ENCODE measurements around the gene RNF11.
A peak's percentile ranks its signal among the peaks of the same experiment; 100 is the strongest.

Gene RNF11

DNA sequence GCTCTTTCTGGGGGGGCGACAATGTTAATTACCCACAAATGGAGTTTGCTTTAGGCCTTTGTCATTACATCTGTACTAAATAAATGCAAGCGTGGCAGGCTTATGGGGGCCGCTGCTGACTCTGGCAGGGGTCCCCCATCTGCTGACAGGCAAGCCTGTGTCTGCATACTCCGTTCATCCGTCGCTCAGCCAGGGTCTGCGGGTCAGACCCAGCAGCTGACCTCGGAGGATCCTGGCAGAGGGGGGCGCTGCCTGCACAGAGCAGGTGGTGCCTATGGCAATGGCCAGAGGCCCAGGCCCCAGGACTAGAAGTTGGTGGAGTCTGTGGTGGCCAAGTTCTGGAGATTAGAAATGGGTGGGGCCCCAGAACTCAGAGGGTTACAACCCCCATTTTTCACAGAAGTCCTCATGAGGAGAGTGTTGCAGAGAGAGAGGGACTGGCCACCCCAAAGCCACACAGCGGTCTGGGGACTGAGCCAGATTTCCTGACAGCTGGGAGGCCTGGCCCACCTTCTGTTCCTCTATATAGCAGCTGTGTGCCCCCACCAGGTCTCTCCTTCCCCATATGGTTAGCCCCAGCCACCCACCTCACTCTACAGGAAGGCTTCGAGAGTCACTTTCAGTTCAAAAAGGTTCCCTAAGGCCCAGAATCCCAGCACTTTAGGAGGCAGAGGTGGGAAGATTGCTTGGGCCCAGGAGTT lies 63.3 kb downstream of the RNF11 start:
- no peak for DNase-seq

DNA sequence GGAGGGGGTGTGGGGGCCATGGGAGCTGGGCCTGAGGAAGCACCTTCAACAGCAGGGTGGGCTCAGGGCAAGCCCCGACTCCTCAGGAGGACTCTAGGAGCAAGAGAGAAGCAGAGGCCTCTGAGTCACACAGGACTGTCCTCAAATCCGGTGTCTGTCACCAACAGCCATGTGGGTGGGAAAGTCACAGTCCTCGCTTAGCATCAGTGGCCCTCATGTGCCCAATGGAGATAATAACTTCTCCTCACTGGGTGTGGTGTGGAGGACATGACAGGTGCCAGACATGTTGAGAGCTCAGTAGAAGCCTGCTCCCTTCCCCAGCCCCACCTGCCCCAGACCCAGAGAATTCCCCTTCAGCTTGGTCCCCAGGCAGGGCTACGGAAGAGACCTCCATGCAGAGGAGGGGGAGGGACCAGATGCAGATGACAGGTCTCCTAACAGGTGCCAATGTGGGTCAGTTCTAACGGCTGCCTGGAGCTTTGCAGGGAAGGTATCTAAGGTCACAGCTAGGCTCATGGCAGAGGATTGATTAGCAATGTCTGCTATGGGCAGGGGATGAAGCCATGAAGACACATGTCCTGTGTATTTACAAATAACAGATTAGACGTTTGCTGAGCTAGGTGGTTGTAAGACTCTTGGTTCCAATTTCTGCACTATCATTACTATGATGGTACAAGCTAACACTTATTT lies 64.1 kb downstream of the RNF11 start:
- DNase-seq: no peak

DNA sequence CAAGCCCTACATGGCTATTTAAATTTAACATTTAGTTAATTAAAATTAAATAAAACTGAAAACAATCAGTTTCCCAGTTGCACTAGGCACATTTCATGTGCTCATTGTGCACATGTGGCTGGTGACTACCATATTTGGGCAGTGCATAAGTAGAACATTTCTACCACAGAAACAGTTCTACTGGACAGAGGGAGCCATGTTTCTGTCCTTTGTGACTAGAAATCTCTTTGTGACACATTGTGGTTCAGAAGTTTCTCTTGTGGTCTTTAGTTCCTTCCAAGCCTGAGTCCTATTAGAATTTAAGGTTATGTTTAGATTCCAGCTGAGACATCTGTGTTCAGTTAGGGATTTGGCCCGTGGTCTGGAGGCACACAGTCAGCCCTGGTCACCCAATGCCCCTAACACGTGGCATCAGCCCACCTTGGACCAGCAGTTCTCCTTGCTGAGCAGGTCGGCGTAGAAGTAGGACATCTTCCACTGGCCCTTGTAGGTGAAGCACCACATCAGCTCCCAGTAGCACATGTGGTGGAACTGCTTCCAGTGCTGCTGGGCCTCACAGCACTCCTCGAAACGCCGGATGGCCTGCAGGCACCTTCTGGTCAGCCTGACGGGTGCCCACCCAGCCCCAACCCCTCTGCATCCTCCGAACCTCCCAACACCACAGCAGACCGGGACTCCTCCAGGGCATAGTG lies 65.2 kb downstream of the RNF11 start:
- no peak for DNase-seq

DNA sequence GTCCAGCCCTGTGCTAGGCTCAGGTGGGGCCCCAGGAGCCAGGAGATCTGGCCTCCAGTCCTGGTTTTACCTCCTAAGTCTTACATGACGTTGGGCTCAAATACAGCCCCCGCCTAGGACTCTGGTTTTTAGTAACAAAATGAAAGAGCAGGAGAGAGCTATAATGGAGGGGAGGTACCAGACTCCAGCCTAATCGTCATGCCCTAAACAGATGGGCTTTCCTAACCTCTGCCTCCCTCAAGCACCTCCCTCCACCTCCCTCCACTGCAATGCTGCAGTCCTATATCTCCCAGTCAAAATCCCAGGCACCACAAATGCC lies 65.7 kb downstream of the RNF11 start:
- DNase-seq: no peak

DNA sequence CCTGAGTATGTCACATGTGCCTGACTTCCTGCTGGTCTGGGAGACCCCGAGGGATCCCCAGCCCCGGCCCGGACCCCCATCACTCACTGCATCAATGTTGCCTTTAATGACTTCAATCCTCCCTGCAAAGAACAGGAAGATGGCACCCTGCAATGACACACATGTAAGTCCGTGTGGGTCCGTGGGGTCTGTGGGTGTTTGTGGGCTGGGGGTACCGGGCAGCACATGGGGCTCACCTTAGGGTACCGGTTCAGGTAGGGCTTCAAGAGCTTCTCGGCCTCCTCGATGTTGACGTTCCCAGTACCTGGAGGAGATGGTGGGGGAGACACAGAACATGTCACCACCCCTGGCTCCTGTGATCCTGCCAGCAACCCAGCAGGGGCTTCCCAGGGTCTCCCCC lies 66.2 kb downstream of the RNF11 start:
- DNase-seq: no peak

DNA sequence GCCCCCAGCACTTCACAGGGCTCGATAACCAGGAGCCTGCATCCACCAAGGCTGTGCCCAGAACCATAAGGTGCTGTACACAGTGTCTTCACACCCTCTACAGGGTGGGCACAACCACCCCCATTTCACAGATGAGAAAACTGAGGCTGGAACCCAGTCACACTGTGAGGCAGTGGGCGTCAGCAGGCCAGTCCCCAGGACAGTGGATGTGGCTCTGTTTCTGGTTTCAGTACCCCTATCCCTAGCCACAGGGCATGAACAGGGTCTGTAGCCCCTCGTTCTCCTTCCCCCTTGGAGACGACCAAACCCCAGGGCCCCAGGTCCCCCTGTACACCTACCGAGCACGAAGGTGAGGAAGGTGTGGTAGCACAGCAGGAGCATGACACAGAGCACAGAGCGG lies 66.7 kb downstream of the RNF11 start:
- DNase-seq: no peak

DNA sequence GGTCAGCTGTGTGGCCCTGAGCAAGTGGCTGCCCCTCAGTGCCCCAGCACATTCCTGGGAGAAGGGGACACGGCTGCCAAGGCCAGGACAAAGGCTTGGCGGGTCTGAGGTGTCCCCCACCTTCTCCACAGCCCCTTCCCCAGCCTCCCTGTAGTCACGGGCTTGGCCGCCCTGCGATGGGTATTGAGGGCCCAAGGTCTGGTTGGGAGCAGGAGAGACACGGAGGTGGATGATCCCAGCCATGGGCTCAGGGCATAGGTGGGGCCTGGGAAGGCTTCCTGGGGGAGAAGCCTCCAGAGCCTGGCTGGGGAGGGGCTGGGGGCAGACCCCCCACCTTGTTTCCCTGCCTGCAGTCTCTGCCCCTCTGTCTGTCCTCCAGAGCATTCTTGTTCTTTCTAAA lies 67.2 kb downstream of the RNF11 start:
- DNase-seq: no peak

DNA sequence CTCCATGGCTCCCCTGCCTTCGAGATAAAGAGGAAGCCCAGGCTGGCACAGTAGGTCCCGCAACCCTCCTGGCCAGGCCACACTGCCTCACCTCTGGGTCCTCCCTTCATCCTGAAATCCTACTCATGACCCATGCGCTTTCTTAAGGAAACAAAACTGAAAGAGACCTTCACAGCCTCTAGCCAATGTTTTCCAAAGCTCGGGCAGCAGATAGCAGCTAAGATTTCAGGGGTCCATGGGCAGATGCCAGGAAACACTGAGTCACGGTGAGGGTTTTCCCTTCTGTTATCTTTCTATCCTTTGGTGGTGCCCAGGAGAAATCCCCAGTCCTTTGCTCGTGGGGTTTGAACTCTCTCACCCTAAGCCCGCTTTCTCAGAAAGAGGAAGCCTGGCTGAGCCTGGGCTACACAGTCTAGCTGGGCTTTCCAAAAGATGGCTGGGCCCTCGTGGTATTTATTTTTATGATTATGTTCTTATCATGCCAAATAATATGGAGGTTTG lies 67.7 kb downstream of the RNF11 start:
- DNase-seq: peak; percentile 15

DNA sequence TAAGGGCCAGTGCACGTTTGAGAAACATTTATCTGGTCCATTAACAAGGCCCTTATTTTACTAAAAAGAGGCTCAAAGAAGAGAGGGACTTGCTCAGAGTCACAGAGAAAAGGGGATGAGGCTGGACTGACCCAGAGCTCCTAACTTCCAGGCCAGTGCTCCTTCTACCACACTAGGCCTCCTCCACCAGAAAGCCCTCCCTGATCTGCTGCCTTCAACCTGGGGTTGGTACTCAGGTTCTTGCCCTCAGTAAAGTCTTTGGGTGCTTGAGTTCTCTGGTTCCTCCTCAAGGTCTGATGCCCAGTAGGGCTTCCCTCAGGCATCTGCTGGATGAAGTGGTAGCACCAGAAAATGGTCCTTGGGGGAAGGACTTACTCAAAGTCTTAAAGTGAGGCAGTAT lies 68.3 kb downstream of the RNF11 start:
- no peak for DNase-seq

DNA sequence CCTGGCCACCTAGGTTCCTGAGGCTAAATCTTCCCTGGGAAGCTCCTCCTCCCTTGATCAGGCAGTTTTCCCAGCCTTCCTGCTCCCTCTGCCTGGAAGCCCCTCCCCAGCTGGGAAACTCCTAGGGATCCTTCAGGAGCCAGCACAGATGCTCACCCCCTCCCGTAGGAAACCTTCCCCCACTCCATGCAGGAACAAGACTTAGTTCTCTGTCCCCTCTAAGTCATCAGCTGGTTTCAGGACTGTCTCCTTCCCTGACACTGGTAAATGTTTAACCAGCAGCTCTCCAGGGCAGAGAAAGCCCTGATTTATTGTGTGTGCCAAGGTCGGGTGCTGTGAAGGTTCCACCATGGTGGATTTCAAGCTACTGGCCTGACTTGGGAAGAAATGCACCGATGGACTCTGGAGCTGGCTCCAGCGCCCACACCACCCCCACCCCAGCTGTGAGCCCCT lies 69.3 kb downstream of the RNF11 start:
- no peak for DNase-seq

DNA sequence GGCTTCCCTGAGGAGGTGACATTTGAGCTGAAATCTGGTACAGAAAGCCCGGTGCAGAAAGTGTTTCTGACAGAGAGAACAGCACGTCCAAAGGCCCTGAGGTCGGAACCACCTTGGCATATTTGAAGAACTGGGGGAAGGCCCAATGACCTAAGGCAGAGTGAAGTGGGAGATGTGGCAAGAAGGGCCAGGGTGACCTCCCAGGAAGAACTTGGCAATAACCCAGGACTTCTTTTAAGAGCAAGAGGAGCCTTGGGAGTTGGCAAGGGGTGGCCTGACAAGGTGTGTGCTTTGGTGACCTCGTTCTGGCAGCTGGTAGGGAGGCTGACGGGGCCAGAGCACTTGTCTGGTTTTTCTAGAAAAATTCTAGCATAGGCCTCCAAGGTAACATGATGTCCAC lies 70.9 kb downstream of the RNF11 start:
- DNase-seq: no peak

DNA sequence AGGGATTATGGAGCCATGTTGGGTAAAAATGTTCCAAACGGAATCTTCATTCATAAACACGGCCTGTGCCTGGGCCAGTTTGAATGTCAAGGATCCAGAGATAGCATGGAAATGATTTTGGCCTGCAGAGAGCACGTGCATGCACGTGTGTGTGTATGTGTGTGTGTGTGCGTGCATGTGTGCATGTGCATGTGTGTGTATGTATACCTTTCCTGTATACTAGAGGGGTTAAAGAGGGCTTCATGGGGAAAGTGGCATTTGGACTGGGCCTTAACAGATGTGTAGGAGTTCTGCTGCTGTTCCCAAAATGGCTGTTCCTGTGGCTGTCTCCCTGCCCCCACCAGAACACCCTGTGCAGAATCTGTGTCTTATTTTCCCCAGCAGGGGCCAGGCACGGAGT lies 72.6 kb downstream of the RNF11 start:
- no peak for DNase-seq

DNA sequence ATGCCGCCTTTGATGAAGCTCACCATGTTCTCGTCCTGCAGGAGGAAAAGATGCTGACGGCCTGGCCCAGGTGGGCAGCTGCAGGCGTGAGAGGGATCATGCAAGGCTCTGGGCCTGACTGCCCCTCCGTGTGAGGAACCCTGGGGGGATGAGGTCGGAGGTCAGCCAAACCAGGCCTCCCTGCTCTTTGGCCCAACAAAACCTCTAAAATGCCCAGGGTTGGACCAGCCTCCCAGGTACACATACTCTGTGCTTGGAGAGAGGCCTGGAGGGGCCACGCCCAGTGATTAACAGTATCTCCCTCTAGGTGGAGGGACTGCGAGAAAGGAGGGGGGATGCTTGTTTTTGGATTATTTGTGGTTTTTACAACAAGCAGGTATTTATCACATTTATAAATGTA lies 73.2 kb downstream of the RNF11 start:
- DNase-seq: no peak

DNA sequence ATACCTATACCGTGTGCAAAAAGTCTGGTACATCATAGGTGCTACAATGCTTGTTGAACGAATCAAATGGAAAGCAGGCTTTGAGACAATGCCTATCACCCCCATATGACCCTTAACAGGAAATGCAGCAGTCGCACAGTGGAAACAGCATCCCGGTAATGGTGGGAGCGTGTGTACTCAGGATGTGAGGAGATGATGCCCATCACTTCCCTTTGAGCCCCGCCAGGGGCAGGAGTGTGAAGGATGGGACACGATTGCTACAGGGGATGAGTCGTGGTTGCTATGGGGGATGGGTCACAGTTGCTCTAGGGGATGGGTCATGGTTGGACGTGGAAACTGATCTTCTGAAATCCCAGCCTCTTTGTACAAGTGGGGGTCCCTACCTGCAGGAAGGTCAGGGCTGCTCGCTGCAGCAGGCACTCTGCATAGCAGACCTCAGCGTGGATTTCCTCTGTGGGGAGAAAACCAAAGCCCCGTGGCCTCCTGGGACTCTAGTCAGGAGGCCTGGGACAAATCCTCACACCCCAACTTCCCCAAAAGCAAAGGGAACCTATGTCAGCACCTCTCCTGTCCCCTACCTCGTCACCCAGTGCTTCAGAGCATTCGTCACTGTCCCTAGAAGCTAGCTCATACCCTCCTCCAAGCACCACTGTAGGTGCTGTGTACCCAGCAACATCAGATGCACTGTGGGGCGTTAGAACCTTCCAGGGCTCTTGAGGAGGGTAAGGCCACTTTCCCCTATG lies 75.0 kb downstream of the RNF11 start:
- DNase-seq: peak; percentile 55

DNA sequence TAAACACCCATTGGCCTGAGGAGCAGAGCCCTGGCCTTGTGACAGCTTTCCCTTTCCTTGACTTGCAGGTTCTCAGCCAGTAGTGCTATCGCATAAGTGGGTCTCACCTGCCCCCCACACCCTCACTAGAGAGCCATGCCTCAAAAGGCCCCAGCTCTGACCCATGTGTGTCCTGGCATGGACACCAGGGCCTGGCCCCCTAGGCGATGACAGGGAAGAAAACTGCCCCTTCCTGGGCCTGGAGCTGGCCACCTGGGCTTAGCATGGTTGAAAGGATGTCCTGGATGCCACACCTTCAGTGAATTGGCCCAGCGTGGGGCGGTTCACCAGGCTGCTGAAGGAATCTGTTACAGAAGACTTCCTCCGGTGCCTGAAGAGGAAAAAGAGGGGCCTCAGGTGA lies 75.8 kb downstream of the RNF11 start:
- DNase-seq: no peak

DNA sequence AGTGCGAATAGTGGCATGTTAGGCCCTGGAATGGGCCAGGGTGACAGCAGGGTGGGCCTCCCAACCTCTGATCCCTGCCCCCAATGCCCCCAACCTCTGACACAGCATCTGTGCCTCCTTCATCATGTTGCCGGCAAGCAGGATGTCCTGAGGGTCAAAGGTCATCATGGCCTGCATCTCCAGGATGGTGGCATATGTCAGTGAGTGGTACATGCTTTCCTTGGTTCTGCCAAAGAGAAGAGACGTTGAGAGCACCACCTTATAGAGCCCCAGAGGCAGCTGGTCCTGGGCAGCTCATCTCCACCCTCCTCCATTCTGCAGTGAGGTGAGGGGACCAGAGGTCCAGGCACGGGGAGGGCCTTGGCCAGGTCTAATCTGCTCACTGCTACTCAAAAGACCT lies 76.6 kb downstream of the RNF11 start:
- no peak for DNase-seq

DNA sequence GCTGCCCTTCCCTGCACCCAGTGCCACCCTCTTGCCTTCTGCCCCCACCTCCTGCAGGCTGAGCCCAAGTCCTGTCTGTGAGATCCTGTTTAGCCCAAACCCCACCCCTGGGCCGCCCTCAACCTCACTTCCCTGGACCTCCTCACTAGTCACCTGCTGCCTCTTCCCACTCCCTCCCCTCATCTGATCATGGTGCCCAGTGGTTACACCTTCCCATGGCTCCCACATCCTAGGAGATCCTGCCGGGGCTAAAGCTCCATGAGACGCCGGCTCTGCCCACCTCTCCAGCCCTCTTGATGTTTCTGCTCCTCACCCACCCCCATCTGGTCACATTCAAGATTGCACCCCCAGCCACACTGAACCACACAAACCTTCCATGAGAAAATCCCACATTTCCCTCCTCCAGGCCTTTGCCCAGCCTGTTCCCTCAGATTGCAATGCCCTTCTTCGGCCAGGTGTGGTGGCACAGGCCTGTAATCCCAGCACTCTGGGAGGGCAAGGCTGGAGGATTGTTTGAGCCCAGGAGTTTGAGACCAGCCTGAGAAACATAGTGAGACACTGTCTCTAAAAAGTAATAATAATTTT lies 77.3 kb downstream of the RNF11 start:
- DNase-seq: no peak

DNA sequence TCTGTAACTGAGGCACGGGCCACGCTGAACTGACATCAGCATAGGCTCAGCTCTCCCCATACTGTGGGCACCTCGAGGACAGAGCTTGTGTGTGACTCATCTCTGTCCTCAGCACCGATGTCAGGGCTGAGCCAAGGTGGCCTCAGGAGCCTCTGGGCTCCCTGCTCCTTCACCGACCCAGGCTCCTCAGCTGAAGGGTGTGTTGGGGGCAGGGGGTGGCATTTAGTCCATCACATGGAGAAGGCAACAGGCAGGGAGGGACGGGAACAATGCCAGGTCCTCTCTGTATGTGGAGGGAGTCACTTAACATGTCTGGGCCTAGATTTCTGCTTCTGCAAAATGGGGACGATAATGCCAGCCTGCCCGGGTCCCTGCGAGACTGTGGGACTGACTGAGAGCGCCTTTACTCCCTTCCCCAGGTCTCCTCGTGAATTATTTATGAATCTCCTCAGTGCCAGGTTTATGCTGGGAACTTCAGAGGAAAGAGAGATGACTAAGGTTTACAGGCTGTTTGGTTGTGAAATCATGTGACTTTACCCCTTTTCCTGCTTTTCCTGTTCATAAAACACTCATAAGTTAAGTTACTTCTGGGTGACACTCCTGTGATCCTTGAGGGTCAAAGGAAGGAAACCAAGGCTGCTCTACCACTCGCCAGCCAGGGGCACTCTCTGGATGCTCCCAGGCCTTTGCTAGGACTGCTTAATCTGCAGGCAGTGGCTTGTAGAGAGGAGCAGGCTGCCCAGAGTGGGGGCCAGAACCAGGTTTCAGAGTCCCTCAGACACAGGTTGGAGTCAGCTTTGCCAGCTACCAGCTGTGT lies 78.1 kb downstream of the RNF11 start:
- DNase-seq: peak; percentile 73

DNA sequence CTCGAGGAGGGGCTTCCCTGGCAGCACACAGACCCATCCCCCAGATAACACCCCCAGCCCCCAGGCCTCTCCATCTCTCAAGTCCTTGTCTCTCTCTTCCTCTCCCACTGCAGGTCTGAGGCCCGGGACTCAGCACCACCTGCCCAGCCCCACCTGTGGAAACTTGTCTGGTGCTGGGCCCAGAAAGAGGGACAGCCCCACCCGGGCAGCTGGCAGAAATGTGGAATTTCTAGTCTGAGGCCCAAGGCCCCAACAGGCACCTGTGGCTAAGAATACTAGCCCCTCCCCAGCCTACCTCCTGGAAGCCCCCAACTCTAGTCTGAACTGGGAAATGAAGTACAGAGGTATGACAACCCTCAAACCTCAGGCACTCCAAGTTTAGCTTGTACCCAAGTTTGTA lies 78.9 kb downstream of the RNF11 start:
- DNase-seq: no peak

DNA sequence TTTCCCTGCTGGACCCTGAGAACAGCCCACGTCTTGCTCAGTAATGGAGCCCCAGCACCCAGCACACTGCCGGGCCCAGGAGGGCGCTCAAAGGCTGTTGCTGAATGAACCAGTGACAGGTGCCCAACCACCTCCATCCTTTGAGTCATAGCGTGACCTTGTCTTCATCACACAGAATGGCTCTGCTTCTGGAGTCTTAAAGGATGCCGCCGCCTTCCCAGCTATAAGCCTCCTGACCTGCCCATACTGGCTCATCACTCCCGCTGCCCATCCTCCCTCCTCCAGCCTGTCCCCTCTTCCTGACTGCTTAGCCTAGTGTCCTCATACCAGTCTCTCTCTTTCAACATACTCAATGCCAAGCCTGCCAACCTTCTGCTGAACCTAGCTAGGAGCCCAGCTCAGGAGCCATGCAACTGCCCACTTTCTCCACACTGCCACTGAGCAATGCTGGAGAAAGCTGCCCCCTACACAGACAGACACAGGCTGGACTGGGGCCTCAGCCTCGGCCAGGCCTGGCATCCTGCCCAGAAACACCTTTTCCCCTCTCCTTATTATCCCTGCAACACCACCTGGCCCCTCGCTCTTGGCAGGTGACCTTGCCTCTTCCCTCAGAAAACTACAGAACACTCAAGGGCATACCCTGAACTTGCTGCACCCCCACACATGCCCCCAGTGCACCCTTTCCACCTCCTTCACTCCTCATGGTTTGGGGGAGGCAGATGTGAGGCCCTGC lies 80.2 kb downstream of the RNF11 start:
- no peak for DNase-seq

DNA sequence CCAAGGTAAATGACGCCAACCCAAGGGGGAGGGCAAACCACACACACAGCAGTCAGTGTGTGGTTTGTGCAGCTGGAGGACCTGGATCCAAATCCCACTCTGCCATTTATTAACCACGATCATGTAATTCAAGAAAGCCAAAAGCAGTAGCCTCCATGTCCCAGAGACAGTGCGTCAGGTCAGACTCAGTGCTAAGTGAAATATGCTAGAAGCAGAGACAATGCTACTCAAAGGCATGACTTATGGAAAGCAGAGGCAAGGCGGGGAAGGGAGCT lies 80.7 kb downstream of the RNF11 start:
- no peak for DNase-seq

DNA sequence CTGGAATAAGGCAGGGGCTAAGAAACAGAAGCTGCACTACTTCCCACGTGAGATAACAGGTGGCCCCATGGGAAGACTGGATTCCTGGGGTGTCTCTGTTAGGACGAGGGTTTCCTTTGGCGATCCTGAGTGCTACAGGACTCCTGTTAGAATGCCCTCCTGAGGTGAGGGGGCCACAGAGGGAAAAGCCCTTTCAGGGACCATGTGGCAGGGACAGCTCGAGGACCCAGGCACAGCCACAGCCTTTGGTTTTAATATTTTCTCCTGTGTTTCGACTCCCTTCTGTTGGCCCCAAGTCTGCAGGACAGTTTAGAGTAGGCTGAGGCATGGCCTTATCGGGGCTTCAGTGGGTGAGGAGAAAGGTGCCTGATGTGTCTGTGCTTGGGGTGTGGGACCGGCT lies 81.7 kb downstream of the RNF11 start:
- no peak for DNase-seq

All from fibroblast of skin of right quadriceps (primary cell).